Parathyroid adenoma (tissue), 2 donors: Measurements from ENCODE around the gene TMEM30A.

Source experiments
- H2AFZ ChIP-seq: fragments of 300-600 bp; sonication (generic); one replicate; pipeline ENCODE4 v1.7.0; 2017; ENCODE audit warnings: antibody characterized with exemption, mild to moderate bottlenecking
- H3K27ac ChIP-seq: fragments of 300-600 bp; sonication (generic); one replicate; pipeline ENCODE4 v1.7.0; 2017
- H3K27me3 ChIP-seq: fragments of 300-600 bp; sonication (generic); one replicate; pipeline ENCODE4 v1.7.0; 2017; ENCODE audit warnings: low read length; ENCODE audit not compliant: control insufficient read depth, insufficient read depth
- H3K36me3 ChIP-seq: fragments of 300-600 bp; sonication (generic); one replicate; pipeline ENCODE4 v1.7.0; 2017; ENCODE audit warnings: low read length; ENCODE audit not compliant: control insufficient read depth, insufficient read depth
- H3K4me1 ChIP-seq: fragments of 300-600 bp; sonication (generic); one replicate; pipeline ENCODE4 v1.7.0; 2017; ENCODE audit warnings: control low read depth
- H3K4me2 ChIP-seq: fragments of 300-600 bp; sonication (generic); one replicate; pipeline ENCODE4 v1.7.0; 2017; ENCODE audit warnings: low read length
- H3K4me3 ChIP-seq: fragments of 300-600 bp; sonication (generic); one replicate; pipeline ENCODE4 v1.7.0; 2017; ENCODE audit warnings: low read depth, low read length
- H3K79me2 ChIP-seq: fragments of 300-600 bp; sonication (generic); one replicate; pipeline ENCODE4 v1.7.0; 2017; ENCODE audit warnings: control low read depth
- H3K9ac ChIP-seq: fragments of 300-600 bp; sonication (generic); one replicate; pipeline ENCODE4 v1.7.0; 2017; ENCODE audit warnings: mild to moderate bottlenecking
- H3K9me3 ChIP-seq: fragments of 300-600 bp; sonication (generic); one replicate; pipeline ENCODE4 v1.7.0; 2017; ENCODE audit warnings: low read length; ENCODE audit not compliant: control insufficient read depth
- TF ChIP-seq, protein P1 (sequence below): fragments of 300-600 bp; sonication (generic); IDR thresholded peaks from one replicate; pipeline ENCODE4 v1.7.0; 2017; ENCODE audit warnings: antibody characterized with exemption, mild to moderate bottlenecking
- donor health status: primary hyperparathyroidism.

Gene TMEM30A

DNA sequence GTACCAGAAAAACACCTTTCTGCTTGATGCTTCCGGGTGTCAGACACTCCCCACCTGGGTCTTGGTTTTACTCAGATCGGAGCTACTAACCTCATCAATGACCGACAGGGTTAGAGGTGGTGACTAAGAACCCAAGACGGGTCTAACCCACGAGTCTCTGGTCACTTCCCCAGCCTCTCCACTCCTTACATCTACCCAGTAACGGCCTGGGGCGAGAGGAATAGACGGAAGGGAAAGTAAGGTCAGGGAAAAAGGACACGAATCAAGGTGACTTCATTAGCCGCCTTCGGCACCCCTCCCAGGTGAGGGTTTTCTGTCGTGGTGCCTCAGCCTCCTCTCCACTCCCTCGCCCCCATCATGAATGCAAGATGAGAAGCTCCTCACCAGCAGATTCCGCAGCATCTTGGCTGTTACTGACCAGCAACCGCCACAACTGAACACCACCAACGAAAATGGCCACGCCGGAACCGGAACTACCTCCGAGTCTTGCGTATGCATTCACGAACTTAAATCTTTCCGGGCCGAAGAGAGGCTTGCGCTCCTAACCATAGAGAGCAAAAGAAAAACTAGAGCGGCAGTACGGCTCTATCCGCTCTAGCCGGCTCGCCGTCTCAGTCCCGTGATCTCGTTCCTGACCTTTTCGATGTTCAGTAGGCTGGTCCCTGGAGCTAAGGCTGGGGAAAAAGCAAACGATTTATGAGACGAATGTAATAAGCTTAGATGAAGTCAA lies 41.1 kb downstream of the TMEM30A start, which contains the start of gene COX7A2:
Gene COX7A2 (minus strand): TSS at position 469 of the 730 bp plus-strand sequence. CDS start 67 bp downstream, at position 402.
- TF ChIP-seq, protein P1, sequence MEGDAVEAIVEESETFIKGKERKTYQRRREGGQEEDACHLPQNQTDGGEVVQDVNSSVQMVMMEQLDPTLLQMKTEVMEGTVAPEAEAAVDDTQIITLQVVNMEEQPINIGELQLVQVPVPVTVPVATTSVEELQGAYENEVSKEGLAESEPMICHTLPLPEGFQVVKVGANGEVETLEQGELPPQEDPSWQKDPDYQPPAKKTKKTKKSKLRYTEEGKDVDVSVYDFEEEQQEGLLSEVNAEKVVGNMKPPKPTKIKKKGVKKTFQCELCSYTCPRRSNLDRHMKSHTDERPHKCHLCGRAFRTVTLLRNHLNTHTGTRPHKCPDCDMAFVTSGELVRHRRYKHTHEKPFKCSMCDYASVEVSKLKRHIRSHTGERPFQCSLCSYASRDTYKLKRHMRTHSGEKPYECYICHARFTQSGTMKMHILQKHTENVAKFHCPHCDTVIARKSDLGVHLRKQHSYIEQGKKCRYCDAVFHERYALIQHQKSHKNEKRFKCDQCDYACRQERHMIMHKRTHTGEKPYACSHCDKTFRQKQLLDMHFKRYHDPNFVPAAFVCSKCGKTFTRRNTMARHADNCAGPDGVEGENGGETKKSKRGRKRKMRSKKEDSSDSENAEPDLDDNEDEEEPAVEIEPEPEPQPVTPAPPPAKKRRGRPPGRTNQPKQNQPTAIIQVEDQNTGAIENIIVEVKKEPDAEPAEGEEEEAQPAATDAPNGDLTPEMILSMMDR, result no peak
- Histone ChIP-seq H3K4me2 (peak within 1 kb of the TSS; percentile 79), H2AFZ (peak within 1 kb of the TSS; percentile 93), H3K79me2 (peaks cover 8% of the 10 kb centered on the region), H3K4me3 (peak within 1 kb of the TSS; percentile 73), H3K4me1 (peaks cover 3% of the 10 kb centered on the region), H3K9ac (peak within 1 kb of the TSS; percentile 40), H3K27me3 (no peaks in the 10 kb centered on the region), H3K9me3 (no peaks in the 10 kb centered on the region), H3K27ac (peak within 1 kb of the TSS; percentile 88), H3K36me3 (no peaks in the 10 kb centered on the region)

DNA sequence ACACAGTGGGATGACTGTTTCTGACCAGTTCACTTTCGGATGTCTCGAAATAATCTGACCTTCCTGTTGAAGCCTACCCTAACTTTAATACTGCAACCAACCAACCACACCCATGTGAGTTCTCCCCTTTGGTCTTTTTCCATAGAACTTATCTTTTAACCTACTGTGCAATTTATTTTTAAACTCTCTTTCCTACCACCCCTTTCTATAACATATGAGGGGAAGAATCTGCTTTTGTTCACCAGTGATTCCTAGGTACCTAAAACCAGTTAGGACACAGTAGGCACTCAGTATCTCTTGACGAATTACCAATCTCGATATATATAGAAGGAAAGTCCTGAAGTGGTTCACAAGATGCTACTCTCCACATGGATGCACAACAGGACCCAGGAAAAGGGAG lies 48.0 kb downstream of the TMEM30A start:
- H3K9me3 ChIP-seq, result no peaks in the 10 kb centered on the region
- no peaks in the 10 kb centered on the region for H3K4me1 ChIP-seq
- H3K79me2 ChIP-seq, result peaks cover under 1% of the 10 kb centered on the region
- no peak overlapping the region for H2AFZ ChIP-seq
- no peak overlapping the region for H3K4me2 ChIP-seq
- no peaks in the 10 kb centered on the region for H3K27me3 ChIP-seq
- TF ChIP-seq, protein P1, result no peak
- no peaks in the 10 kb centered on the region for H3K36me3 ChIP-seq
- no peak overlapping the region for H3K4me3 ChIP-seq
- H3K27ac ChIP-seq, result no peak overlapping the region
- H3K9ac ChIP-seq, result no peak overlapping the region

DNA sequence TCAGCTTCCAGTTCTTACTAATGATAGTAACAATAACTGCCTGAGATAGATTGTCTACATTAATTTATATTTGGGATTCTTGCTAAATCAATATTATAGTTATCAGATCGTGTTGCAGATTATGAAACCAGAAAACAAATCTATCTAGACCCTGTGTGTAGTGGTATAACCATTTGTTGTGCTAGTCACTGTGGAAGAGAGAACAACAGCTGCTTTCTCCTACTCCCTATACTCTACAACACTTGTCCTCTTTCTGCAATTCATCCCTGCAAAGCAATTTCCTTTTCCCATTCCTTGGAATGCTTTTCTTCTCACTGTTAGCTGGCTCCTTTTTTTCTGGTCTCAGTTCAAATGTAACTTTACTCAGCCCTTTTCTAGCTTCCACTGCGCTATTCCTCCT lies 49.3 kb downstream of the TMEM30A start:
- Histone ChIP-seq H3K4me2 (no peak overlapping the region), H3K36me3 (no peaks in the 10 kb centered on the region), H3K9ac (no peak overlapping the region), H3K4me3 (no peak overlapping the region), H2AFZ (no peak overlapping the region), H3K79me2 (no peaks in the 10 kb centered on the region), H3K27ac (no peak overlapping the region), H3K27me3 (no peaks in the 10 kb centered on the region), H3K9me3 (no peaks in the 10 kb centered on the region), H3K4me1 (no peaks in the 10 kb centered on the region)
- TF ChIP-seq, protein P1, result no peak

DNA sequence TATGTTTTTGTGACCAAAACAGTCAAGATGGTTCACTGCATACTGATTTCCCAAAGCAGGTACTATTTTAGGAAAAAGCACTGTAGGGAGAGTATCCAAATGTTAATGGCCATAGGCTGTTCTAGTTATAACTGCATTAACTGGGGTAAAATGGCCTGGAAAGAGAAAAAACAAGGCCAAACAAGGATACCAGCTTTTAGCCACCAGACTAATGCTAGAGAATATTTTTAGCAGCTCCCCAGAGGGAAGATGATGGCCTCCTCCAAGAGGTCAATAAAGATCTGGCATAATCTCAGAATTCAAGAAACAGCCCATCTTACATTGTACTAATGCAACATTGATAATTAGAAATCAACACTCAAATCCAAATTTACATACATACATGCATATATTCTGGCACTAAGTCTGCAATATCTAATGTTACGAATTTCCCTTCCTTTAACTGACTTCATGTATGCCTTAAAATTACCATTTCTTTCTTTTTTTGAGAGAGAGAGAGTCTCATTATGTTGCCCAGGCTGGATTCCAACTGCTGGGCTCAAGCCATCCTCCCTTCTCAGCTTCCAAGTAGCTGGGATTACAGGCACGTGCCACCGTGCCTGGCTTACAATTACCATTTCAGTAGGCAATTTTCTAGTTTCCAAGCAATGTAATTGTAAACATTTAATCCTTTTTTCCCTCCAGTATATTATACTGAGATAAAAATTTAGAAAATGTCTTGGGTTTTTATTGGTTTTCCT lies 50.3 kb downstream of the TMEM30A start:
- no peak overlapping the region for H3K27ac ChIP-seq
- H3K4me3 ChIP-seq, result no peak overlapping the region
- no peak overlapping the region for H3K9ac ChIP-seq
- TF ChIP-seq, protein P1, result no peak
- H3K27me3 ChIP-seq, result no peaks in the 10 kb centered on the region
- H3K79me2 ChIP-seq, result no peaks in the 10 kb centered on the region
- H3K4me1 ChIP-seq, result no peaks in the 10 kb centered on the region
- H3K4me2 ChIP-seq, result no peak overlapping the region
- H3K9me3 ChIP-seq, result no peaks in the 10 kb centered on the region
- no peak overlapping the region for H2AFZ ChIP-seq
- no peaks in the 10 kb centered on the region for H3K36me3 ChIP-seq
